K562 (cell line): Measurements from ENCODE around the gene SUMO3.

Experiments used
- RBM39 ChIP-seq: fragments of 200-400 bp; formaldehyde crosslinking; optimal IDR thresholded peaks from 2 replicates; pipeline ENCODE3; 2018; ENCODE audit warnings: low read depth, low read length
- TF ChIP-seq, protein P1 (sequence below), 3 experiments: IDR thresholded peaks in 2 of 3; conservative IDR thresholded peaks in 1 of 3; 2 replicates each; pipeline ENCODE4 v1.5.1; 2011 to 2012; ENCODE audit warnings: low read length in 3 of 3, mild to moderate bottlenecking in 3 of 3, control low read depth in 2 of 3, improper control_type of control experiment in 1 of 3, inconsistent platforms in 1 of 3, low read depth in 1 of 3, mixed read lengths in 1 of 3, moderate library complexity in 1 of 3; ENCODE audit not compliant: insufficient read depth in 2 of 3

DNA sequence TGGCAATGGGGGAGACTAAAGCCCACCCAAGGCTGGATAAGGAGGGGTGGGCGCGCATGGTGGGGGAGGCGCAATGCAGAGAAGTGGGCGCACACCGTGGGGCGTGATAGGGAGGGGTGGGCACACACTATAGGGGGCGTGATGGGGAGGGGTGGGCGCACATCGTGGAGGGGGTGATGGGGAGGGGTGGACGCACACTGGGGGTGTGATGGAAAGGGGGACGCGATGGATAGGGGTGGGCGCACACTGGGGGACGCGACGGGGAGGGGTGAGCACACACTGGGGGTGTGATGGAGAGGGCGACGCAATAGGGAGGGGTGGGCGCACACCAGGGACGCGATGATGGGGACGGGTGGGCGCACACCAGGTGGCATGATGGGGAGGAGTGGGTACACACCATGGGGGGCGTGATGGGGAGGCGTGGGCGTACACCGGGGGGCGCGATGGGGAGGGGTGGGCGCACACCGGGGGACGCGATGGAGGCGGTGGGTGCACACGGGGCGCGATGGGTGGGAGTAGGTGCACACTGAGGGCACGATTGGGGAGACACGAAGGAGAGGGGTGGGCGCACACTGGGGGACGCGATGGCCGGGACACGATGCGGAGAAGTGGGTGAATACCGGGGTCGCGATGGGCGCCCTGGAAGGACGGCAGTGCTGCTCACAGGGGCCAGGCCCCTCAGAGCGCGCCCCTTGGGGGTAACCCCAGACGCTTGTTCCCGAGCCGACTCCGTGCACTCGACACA lies 929 bp downstream of the SUMO3 start:
- TF ChIP-seq, protein P1, sequence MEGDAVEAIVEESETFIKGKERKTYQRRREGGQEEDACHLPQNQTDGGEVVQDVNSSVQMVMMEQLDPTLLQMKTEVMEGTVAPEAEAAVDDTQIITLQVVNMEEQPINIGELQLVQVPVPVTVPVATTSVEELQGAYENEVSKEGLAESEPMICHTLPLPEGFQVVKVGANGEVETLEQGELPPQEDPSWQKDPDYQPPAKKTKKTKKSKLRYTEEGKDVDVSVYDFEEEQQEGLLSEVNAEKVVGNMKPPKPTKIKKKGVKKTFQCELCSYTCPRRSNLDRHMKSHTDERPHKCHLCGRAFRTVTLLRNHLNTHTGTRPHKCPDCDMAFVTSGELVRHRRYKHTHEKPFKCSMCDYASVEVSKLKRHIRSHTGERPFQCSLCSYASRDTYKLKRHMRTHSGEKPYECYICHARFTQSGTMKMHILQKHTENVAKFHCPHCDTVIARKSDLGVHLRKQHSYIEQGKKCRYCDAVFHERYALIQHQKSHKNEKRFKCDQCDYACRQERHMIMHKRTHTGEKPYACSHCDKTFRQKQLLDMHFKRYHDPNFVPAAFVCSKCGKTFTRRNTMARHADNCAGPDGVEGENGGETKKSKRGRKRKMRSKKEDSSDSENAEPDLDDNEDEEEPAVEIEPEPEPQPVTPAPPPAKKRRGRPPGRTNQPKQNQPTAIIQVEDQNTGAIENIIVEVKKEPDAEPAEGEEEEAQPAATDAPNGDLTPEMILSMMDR (IDR thresholded peaks at IDR 0.05 in 2 of 3, conservative IDR thresholded peaks at IDR 0.05 in 1 of 3; ENCODE audit: insufficient read depth in 2 of 3, low read depth in 1 of 3, low read length in 3 of 3) = no peak
- TF ChIP-seq RBM39 = no peak
